ENCODE data around the gene HBZ.

- TF ChIP-seq CTCF (conservative IDR thresholded peaks at IDR 0.05; ENCODE audit: low read depth, low read length) (no peak), EZH2 (IDR thresholded peaks at IDR 0.05; ENCODE audit: low read length, unreplicated experiment) (no peak)
These were observed 22.8 kb downstream of the HBZ start for GRCh38 chr16:175011-175949.
